ENCODE results near the gene NOP10.

- TF ChIP-seq POLR2A (IDR thresholded peaks at IDR 0.05) (peak; percentile 84), CTCF (IDR thresholded peaks at IDR 0.05) (no peak)
Measured at GRCh38 chr15:34318277-34319079, 24.5 kb downstream of the NOP10 start.
